Cortex of kidney (tissue), 1 donor: ENCODE measurements around the gene PTTG1IP.

Source experiments
- DNase-seq: peaks from one replicate; lab custom pipeline; 2025; lab: John Stamatoyannopoulos, UW

The PTTG1IP gene

DNA sequence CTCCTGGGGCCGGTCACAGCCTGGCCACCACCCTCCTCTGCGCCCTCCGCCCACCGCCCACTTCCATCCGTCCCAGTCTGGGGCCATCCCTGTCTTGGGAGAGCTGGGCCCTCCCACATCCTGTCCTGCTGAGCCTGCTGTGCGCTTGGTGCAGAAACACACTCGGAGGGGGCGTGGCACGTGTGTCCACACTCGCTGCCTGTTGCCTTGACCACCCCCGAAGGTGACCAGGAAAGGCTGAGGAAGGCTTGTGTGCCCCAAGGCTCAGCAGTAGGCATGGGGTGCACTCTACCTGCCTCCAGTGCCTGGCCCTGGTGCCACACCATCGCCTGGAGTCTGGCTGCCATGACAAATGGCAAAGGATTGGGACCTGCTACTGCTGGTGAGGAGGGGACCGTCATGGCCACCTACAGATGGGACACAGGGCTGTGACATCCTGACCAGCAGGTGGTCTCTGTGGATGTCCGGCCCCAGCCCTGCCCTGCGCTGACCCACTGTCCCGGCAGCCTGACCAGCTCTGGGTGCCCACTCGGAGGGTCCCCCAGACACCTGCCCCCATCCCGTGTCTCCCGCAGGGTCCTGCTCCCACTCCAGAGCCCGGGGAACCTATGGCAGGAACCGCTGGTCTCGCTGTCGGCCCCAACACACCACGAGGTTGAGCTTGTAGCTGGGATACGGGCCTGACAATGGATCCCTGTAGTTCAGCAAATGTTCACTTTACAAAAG, 23.2 kb upstream of the PTTG1IP start:
- DNase-seq: no peak

DNA sequence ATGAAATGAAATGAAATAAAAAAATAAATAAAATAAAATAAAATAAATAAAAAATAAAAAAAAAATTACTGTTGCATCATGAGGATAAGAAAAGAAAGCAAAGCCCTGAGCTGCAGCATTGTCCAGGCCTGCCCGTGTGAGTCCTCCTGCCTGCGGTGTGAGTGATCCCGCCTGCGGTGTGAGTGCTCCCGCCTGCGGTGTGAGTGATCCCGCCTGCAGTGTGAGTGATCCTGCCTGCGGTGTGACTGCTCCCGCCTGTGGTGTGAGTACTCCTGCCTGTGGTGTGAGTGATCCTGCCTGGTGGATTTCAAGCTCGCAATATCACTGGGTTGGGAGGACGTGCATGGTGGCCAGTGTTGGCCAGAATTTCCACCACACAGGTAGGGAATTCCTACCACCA, 22.4 kb upstream of the PTTG1IP start:
- no peak for DNase-seq

DNA sequence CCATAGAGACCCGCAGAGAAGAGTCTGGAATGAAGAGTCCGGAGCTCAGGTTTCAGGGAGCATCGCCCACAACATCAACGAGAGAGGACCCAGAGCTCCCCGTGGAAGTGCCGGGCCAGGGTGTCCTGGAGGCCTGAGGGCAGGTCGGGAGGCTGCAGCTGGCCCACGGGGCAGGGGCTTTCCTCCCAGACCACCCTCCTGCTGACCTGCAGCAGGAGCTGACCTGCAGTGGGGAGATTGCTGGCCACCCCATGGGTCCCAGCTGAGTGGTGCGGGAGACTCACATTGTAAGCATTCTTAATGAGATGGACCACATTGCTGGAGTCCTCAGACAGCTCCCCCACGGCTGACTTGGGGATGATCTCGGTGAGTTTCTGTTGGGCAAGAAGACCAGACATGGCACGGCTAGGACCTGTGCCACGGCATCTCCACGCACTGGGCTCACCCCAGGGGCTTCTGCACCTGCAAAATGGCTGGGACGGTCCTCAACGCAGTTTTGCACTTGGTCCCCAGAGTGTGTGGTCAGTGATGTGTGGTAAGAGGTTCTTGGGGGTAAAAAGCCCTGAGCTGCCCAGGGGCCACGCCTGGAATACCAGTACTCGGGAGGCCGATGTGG, 21.3 kb upstream of the PTTG1IP start:
- DNase-seq: no peak

DNA sequence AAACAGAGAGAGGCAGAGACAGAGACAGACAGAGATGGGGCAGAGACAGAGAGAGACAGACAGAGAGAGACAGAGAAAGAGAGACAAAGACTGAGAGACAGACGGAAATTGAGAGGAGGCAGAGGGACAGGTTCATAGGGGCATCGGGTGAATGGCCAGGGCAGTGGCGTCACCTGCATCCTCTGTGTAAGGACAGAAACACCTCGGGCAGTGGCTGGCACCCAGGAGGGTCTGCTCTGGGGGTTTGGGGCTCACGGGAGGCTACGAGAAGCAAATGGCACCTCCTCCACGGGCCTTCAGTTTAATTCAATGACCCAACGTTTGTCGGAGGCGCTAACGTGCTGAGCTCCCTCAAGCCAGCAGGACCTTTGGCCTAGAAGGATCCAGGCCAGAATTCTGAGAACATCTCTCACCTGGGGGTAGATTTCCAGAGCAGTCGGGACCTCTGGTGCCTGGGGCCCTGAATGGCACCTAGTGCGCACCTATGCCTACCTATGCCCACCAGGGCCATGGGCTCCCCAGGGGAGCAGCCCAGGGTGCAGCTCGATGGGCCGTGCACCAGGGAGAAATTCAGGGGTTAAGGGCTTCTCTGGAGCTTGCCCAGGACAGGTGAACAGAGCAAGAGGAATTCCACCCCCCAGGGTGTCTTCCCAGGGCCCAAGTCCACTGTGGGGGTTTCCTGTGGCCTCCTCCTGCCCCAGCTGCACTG, 20.6 kb upstream of the PTTG1IP start:
- no peak for DNase-seq

DNA sequence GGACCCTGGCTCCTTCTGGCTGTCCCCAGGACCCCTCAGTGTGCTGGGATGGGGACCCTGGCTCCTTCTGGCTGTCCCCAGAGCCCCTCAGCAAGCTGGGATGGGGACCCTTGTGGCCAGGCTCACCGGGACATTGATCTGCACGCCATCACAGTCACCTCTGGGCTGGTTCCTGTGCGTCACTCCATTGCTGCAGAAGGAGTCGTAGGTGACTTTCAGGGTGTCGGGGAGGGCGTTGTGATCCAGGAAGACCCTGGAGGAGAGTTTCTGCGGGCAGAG, 19.7 kb upstream of the PTTG1IP start:
- no peak for DNase-seq

DNA sequence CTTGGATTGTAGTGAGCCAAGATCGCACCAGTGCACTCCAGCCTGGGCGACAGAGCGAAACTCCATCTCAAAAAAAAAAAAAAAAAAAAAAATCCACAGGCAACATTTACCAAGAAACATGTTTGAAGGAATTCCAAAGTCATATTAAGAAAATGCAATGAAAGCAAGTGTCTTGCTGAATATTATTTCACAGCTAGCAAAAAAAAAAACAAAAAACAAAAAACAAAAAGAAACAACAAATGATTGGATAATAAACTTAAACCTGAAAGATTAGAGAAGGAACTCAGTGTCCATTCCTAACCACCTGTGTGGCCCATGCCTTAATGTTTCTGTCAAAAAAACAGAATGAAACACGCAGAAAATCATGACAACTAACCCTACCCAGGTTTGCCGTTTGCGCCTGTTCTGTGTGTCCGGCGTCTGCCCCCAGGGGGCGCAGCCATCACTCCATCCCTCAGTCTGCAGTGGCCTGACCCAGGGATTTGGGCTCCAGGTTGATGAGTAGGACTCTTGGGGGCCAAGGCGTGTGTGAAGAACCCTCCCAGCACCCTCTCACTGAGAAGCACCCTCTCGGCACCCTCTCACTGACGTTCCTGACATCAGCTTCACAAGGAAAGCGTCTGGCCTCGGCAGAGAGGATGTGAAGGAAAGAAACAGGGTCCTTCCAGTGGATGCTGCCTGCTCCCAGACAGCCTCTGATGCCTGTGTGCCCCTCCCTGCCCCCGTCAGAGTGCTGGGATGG, 19.2 kb upstream of the PTTG1IP start:
- DNase-seq: no peak

DNA sequence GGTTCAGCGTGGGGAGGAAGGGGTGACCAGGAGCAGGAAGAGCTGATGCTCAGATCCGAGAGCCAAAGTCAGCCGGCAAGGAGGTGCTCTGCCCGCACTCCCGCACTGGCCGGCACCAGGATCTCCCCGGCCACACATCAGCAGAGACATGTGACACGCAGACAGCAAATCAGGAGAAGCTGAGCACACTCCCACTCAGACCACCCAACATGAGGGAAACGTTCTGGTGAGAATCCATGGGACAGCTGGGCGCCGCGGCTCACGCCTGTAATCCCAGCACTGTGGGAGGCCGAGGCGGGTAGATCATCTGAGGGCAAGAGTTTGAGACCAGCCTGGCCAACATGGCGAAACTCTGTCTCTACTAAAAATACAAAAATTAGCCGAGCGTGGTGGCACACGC, 18.6 kb upstream of the PTTG1IP start:
- DNase-seq: no peak

DNA sequence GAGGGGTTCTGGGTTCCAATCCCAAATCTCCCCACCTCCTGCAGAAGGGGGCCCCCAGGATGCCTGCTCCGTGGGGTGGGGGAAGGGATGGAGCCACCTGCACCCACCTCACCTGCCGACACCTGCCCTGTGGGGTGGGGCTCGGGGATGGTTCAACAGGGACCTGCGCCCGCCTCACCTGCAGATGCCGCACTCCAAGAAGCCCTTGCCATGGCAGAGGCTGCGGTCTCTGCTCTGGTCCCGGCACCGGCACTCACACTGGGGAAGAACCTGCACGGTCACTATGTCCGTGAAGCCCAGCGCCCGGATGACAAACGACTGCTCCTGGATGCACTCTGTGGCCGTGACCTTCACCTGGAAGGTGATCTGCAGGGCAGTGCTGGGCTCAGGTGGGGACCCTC, 18.1 kb upstream of the PTTG1IP start:
- no peak for DNase-seq

DNA sequence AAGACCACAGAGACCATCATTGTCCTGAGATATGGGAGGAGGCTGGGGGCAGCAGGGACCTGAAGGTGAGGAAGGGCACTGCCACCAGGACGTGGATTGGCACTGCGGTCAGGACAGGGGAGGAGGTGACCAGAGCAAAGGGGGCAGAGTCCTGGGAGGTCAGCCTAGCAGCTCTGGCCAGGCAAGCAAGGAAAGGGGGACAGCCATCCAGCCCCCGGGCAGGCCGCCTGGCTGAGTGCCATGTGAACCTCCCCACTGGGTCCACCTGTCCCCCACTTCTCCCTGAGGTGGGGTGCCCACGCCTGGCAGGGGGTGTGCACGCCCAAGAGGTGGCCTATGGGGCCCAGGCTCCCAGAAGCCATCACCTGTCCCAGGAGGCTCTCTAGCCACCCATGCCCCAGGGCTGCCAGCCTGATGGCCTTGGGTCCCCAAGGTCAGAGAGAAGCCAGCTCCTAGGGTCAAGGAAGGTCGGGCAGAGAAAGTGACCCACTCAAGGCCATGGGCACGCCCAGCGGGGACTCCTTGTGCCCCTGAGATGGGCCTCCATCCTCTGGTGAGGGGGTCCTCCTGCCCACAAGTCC, 17.6 kb upstream of the PTTG1IP start:
- no peak for DNase-seq

DNA sequence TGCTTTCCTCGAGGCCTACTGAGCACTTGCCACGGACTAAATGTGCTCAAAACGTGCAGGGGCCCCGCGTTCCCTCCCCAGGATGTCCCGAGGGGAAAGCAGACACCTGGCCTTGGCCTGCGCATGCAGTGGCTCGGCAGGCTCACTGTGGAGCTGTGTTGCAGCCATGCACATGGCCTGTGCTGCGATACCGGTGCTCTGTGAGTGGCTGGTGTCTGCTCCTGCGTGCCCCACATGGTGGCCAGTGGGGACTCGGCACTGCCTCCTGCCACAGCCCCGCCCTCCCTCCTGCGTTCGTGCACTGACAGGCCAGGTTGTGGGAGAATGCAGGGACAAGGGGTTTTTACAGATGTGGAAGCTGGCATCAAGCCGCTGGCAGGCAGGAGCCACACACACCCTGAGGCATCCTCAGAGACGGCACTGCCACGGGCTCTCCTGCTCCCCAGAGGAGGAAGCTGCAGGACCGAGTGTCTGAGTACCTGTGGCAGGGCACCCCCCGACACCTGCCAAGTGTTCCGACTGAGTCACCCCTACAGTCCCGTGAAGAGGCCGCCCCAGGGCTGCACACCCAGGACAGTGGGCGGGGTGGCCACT, 16.9 kb upstream of the PTTG1IP start:
- DNase-seq: no peak

DNA sequence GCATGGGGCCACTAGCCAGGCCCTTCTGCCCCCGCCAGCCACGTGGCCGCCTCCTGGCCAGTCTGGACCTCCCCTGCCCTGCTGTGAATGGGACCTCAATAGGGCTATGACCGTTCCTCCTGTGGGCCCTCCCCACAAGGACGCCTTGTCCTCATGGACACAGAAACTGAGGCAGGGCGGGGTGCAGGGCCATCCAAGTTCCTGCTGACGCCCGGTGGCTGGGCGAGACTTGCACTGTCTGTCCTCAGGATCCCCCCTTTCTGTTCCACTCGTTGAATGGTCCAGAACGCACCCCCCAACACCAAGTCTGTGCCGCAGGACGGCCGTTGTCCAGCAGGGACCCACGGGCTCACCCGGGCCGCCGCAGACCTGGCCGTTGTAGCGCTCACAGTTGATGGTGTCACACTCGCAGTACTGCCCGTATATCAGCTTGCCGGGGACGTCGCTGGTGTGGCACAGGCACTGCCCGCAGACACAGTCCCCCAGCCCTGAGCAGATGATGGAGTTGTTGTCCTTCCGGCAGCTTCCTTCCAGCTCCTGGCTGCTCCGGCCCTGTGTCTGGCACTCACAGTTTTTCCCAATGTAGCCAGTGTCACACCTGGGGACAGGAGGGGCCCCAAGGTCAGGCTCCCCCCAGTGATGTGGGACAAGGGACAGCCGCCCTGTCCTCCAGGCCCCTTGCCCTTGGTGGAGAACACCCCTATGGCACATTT, 16.3 kb upstream of the PTTG1IP start:
- no peak for DNase-seq

DNA sequence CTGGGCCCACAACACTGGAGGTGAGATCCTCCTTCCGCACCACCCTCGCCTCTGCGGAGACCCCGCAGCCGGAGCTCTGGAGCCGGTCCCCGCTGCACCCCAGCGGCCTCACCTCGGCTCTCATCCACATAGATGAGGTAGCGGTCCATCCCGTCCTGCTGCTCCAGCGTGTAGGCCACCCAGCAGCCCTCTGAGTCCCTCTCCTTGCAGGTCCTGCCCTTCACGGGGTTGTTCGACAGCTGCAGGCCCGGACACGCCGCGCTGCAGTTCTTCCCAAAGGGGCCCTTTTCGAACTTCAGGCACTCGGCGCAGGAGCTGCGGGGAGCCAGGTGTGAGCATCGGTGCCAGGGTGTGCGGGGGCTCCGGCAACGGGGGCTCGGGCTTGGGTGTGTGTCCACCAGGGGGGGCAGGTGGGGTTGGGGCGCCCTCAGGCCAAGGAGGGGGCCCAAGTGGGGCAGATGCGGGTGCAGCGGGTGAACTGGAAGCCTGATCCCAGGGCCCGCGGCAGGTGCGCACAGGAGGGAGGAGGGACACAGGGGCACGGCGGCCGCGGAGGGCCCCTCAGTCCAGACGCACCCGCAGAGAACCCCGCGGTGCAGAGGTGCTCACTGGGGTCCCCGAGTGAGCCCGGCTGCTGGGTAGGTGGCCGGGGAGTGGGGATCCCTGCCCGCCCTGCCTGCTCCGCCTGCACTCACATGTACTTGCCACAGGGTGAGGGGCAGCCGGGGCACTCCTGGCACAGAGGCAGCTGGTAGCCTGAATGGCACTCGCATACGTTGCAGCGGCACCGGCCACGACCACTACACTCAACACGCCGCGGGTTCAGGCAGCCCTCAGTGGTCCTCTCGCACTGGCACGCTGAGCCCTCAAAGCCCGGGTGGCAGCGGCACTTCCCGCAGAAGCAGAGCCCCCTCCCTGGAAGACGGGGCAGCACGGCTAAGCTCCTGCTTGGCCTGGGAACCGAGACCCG, 15.4 kb upstream of the PTTG1IP start:
- no peak for DNase-seq

DNA sequence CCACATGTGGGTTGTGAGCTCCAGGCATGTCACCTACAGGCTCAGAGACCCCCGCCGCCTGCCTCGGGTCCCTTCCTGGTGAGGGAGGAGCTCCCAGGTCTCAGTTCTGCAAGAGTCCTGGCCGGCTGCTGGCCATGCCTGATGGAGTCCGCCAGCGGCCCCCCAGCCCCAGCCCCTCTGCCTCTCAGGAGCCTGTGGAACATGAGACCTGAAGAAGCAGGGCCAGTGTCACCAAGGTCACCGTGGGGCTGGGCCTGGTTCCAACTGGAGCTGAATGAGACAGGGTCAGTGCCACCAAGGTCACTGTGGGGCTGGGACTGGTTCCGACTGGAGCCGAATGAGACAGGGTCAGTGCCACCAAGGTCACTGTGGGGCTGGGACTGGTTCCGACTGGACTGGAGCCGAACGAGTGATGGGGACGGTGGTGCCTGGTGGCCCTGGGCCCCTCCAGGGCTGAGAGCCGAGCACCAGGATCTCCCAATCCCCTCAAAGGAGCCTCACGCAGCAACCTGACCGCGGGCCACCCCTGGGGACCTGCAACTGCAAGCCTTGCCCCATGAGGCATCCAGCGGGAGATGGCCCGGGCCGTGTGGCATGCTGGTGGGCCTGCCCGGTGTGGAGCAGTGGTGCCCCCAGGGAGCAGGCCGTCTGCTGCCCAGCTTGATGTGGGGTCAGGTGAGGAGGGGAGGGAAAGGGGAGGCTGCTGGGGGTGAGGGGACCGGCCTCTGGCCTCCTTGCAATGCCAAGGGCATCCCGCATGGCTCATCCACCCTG, 14.5 kb upstream of the PTTG1IP start:
- no peak for DNase-seq

DNA sequence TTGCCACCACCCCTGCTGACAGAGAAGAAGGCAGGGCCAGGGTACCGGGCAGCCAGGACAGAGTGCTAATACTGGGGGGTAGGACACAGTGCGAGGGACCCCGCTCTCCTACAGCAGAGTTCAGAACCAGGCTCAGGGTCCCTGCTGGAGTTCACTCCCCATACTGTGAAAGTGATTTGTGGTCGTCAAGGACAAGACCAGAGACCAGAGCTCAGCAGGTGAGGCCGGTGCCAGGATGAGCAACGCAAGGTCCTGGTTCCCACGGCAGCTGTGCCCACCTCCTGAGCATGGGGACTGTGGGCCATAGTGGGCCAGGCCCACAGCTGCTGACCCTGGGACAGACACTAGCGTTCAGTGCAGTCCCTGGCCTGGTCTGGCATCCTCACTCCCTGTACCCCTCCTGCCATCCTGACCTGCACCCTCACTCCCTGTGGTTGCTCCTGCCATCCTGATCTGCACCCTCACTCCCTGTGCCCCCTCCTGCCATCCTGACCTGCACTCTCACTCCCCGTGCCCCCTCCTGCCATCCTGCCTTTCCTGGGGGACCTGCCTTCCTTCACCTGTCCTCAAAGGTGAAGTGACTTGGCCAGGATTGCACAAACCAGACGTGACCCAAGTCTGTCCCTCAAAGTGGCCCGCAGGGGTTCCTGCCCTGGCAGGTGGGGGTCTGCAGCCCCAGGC, 13.8 kb upstream of the PTTG1IP start:
- no peak for DNase-seq

DNA sequence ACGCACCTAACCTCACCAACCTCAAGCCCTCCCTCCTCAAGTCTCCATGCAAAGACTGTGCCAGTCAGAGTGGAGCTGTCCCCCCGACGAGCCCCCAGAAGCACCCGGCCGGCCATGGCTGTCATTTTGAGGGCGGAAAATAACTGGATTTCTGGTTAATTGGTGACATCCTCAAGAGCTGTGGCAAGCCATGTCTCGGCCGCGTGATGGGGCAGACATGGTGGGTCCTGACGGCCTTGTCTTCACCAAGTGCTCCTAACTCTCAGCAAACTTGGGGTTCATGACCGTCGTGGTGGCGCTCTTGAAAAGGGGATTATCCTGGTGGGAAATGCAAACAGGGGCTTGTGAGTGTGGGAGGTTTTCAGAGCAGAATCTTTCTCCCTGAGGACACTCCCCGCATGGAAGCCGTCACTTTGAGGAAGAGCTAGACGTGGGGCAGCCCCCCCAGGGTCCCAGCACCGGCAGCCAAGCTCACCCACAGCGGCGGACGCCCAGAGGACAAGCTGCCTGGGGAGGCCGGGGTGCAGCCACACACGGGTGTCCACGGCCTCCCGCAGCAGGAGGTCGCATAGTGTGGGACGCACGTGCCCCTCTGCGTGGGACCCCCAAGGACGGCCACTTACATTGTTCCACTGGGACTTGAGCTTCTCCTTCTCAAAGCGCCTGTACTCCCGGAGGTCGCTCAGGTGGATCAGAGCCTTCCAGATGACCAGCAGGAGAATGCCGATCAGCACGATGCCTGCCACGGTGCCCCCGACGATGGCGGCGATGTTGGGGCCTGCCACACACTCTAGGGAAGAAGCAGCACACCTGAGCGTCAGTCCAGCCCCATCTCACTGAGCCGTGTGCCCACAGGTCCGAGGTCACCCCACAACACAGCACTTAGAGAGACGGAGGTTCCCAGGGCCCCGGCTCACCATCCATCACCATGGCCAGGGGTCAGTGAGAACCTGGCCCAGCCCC, 12.9 kb upstream of the PTTG1IP start:
- DNase-seq: no peak

DNA sequence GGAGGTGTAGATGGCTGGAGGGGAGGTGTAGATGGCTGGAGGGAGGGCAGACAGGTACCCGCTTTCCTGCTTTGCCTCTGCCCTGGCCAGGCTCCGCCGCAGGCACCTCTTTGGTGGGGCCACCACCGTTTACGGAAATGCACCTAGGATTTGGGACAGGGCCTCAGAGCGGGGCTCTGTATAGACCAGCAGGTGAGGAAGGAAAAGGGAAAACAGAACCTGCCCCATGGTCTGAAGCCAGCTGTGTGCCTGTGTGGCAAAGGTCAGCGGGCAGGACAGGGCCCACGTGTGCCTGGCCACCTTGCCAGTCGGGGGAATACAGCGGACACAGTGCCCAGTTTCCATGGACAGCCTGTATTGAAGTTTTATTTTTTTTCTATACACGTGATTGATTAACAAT, 12.1 kb upstream of the PTTG1IP start:
- DNase-seq: no peak

DNA sequence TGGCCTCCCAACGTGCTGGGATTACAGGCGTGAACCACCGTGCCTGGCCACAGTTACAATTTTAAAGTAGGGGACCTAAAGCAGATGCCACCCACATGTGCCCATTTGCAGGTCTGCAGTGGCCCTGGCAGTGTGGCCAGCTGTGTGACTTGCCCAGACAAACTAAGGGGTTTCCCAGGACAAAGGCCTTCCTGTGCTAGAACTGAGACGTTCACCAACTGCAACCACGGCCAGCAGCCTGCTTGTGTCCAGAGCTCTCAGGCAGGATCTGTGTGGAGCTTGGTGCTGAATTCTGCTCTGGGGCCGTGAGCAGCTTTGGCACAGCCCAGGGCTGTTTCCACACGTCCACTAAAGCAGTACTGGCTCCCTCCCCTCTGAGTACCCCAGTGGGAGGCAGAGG, 10.6 kb upstream of the PTTG1IP start:
- DNase-seq: no peak

DNA sequence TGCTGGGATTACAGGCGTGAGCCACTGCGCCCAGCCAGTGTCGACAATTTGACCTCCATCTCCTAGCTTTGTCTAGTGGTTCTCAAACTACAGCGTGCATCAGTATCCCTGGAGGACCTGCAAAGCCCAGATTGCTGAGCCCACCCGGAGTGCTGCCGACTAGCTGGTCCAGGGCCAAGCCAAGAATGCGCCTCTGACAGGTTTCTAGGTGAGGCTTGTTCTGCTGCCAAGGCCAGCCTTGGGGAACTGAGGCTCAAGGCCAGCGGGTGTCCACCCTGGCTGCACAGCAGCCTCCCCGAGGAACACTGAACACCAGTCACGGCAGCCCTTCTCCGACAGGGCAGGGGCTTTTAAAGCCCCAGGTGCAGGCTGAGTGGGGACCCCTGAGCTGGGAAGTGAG, 9.8 kb upstream of the PTTG1IP start:
- DNase-seq: no peak
